NCI-H460 (cell line): ENCODE measurements around the gene PHACTR3. TPM values are rescaled to one million over a fixed set of nuclear protein-coding genes. Genes with fewer than 3 reads are reported as not detected.

Experiments used
- DNase-seq: peaks from one replicate; pipeline ENCODE4 v3.0.0-alpha.2; 2016; ENCODE audit warnings: low read depth; ENCODE audit errors: extremely low read depth
- total RNA-seq: library from RNA; depleted of rRNA; stranded (reverse); fragments of >200 nt; shearing (Covaris generic); gene quantifications from 2 replicates; pipeline ENCODE4 v1.2.3, GENCODE V29; 2014

The PHACTR3 gene
- total RNA-seq, 1 experiment from 2014 or later: not detected

GRCh38 chr20:59667981-59668515, 63.7 kb downstream of the PHACTR3 start:
- DNase-seq: no peak

GRCh38 chr20:59668926-59669850, 64.8 kb downstream of the PHACTR3 start:
- DNase-seq: no peak

- DNase-seq: no peak
Observed at GRCh38 chr20:59670786-59671492, 66.6 kb downstream of the PHACTR3 start.

- DNase-seq: no peak
Observed at GRCh38 chr20:59671661-59672471, 67.5 kb downstream of the PHACTR3 start.

GRCh38 chr20:59672576-59672975, 68.2 kb downstream of the PHACTR3 start:
- DNase-seq: no peak

- DNase-seq: no peak
Observed at GRCh38 chr20:59673288-59673997, 69.1 kb downstream of the PHACTR3 start.

- no peak for DNase-seq
Observed at GRCh38 chr20:59673998-59674445, 69.7 kb downstream of the PHACTR3 start.

GRCh38 chr20:59676126-59676850, 71.9 kb downstream of the PHACTR3 start:
- DNase-seq: no peak

- DNase-seq: no peak
Observed at GRCh38 chr20:59676851-59677182, 72.5 kb downstream of the PHACTR3 start.

GRCh38 chr20:59677586-59677985, 73.2 kb downstream of the PHACTR3 start:
- no peak for DNase-seq

GRCh38 chr20:59678288-59678687, 73.9 kb downstream of the PHACTR3 start:
- no peak for DNase-seq

- no peak for DNase-seq
Observed at GRCh38 chr20:59678951-59679350, 74.6 kb downstream of the PHACTR3 start.

GRCh38 chr20:59680148-59680650, 75.9 kb downstream of the PHACTR3 start:
- DNase-seq: no peak

GRCh38 chr20:59680852-59681251, 76.5 kb downstream of the PHACTR3 start:
- no peak for DNase-seq

- DNase-seq: no peak
Observed at GRCh38 chr20:59682603-59683002, 78.3 kb downstream of the PHACTR3 start.

- DNase-seq: no peak
Observed at GRCh38 chr20:59683181-59683580, 78.8 kb downstream of the PHACTR3 start.

GRCh38 chr20:59684685-59685242, 80.4 kb downstream of the PHACTR3 start:
- DNase-seq: no peak

- no peak for DNase-seq
Observed at GRCh38 chr20:59686404-59687346, 82.3 kb downstream of the PHACTR3 start.
